OCI-LY7 (cell line): ENCODE results near the gene CTNNA3.

Experiments used
- CTCF ChIP-seq: fragments of 200-600 bp; sonication (generic); conservative IDR thresholded peaks from 2 replicates; pipeline ENCODE4 v1.5.1; 2014; ENCODE audit warnings: mild to moderate bottlenecking, antibody characterized with exemption, low read length, moderate library complexity, mixed read lengths
- EZH2phosphoT487 ChIP-seq: fragments of 200-600 bp; sonication (generic); IDR thresholded peaks from 2 replicates; pipeline ENCODE4 v1.6.1; 2018; ENCODE audit warnings: low read depth, borderline replicate concordance, mild to moderate bottlenecking, mixed run types, antibody characterized with exemption, low read length, moderate library complexity, mixed read lengths

GRCh38 chr10:66038623-66039022, 1657.4 kb downstream of the CTNNA3 start:
- TF ChIP-seq CTCF (no peak), EZH2phosphoT487 (no peak)
